GM21529 (cell line): Measurements from ENCODE around the gene ELL2.

Experiments used
- ATAC-seq: cut with Tn5 transposase; IDR thresholded peaks from one replicate; pipeline ENCODE4 v1.9.1; 2021; ENCODE audit not compliant: unreplicated experiment

Gene ELL2

DNA sequence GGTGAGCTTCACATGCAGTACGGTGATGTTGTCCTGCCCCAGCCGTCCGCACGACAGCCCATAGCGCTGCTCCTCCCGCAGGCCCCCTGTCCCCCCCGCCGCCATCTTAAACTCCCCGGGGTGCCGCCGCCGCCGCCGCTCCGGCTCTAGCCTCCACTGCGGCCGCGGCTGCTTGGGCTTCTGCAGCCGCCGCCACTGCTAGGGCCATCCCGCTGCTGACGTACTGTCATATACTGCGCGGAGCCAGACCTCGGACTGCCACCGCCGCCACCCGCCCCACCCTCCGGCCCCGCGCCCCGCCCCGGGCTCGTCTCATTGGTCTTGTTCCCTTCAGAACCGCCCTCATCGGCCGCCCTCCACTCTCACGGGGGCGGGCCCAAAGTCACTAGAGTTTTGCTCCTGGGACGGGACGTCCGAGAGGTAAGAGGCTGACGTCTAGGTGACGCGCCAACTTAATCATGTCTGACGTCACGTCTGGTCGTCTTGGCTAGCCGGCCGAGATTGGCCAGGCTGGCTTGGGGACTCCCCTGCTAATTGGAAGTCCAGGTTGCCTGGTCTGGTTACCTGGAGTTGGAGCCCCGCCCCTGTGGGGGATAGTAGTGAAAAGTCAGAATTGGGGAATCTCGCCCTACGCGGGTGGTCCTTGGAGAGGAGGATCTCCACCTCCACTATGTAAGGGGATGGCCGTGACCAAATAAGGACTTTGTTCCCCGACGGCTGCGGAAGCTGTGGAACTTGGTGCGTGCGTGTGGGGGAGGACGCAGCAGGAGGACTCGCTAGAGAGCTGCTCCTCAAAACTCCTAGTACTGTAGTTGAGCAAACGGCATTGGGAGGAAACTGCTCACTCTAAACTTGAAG lies at the start of gene ELL2:
ELL2 (minus strand) TSS at position 235 of the 858 bp plus-strand sequence; CDS start at position 105, 130 bp downstream.
- peak; percentile 85 for ATAC-seq

DNA sequence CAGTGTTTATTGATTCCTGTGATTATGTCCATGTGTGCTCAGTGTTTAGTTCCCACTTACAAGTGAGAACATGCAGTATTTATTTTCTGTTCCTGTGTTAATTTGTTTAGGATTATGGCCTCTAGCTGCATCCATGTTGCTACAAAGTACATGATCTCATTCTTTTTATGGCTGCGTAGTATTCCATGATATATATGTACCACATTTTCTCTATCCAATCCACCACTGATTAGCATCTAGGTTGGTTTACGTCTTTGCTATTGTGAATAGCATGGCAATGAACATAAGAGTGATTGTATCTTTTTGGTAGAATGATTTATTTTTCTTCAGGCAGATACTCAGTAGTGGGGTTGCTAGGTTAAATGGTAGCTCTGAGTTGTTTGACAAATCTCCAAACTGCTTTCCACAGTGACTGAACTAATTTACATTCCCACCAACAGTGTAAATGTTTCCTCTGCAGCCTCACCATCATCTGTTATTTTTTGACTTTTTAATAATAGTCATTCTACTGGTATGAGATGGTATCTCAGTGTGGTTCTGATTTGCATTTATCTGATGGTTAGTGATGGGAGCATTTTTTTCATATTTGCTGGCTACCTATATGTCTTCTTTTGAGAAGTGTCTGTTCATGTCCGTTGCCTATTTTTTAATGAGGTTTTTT lies 47.5 kb upstream of the ELL2 start:
- no peak for ATAC-seq

DNA sequence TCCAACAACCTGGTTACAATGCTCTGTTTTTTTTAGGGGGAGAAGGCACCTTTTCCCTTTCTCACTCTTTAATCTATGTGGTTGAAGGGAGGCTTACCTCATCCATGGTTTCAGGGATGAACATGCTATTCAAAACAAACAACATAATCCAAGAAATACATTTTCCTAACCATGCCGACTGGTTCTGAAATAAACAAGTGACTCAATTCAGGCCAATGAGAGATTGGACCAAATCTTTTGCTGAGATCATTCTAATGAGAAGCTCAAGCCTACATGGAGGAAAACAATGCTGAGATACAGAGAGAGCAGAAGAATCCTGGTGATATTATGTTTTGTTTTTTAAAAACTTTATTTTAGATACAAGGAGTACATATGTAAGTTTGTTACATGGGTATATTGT lies 46.8 kb upstream of the ELL2 start:
- ATAC-seq, result no peak

DNA sequence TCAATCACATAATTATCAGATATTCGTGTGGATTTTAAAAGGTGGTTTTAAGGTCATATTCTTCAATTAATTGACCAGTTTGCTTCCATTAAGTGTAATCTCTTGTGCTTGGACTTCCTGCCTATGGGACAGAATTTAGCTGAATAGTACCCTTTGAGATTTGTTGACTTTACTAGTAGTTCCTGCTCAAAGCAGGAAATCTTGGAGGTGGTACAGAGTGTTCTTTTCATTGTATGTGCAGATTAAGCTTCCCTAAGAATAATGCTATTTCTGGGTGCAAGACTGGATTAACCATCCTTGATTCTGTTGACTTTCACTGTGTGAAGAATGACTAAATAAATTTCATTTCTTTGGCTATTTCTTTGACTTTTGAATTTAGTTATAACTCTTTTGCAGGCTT lies 45.4 kb upstream of the ELL2 start:
- ATAC-seq, result no peak

DNA sequence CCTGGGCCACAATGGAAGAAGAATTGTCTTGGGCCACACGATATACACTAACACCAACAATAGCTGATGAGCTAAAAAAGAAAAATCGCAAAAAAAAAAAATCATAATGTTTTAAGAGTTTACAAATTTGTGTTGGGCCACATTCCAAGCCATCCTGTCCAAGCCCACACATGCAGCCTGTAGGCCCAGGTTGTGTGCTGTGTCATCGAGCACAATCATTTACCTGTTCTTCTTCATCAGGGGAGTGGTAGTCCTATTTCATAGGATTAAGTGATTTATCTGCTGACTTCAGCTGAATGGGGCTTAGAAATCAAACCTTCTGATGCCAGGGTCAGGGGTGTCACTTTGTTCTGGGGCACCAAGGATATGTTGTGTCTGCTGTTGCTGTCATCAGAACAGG lies 44.6 kb upstream of the ELL2 start:
- ATAC-seq, result no peak

DNA sequence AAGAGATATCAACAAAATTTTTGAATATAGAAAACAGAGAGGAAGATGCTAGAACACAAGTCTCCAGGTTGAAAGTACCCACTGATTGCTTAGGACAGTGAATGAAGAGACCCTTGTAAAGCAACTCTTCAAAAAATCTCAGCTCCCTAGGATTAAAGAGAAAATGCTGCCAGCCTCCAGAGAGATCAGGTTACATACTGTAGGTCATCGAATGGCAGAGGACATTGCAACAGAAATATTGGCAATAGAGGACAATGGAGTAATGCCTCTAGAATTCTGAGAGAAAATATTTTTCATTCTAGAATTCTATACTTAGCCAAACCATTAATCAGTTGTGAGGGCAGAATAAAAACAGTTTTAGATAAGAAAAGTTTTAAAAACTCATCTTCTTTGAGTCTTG lies 43.1 kb upstream of the ELL2 start:
- ATAC-seq, result no peak

DNA sequence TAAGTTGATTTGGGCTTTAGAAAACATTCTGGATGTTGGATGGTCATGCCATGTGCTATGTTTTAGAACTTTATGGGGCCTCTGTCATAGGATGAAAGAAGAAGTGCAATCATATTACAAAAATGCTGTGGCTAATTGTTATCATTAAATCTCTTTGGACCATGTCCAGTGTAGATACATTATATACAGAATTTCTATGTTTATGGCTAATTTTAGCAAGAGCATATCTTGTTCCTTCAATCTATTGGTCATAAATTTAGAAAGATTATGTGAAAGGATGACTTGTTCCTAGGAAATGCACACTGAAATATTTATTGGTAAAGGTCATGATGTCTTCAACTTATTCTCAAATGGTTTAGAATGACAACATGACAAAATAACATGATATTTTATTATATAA lies 42.4 kb upstream of the ELL2 start:
- ATAC-seq, result no peak

DNA sequence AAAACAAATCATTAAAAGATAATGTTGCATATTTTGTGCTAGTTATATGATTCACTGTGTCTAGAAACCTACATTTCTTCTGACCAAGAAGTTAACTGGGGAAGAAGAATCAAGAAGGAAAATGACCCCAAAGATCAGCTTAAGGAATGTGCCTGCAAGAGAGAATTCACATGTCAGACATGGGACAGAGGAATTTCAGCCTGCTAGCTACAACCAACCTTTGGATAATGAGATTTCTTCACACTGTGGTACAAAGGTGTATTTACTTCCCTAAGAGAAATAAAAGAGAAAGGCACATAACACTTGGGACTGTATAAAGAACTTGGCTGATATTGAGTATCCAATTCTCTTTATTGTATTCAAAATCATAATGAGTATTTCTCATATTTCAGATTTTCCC lies 39.6 kb upstream of the ELL2 start:
- ATAC-seq, result no peak

DNA sequence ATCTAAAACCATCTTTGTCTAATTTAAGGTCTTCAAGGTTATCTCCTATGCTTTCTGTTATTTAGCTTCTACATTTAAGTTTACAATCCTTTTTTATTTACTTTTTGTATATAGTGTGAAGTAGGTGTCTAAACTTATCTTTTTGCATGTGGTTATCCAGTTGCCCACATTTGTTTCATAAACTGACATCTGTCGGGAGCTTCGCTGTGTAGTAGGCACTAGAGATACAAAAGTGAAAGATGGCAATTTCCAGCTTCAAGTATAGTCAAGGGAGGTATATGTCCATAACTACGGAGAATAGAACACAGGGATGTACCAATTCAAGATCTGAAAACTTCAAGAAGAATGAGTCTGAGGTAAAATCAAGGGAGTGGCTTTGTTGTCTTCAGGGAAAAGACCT lies 38.7 kb upstream of the ELL2 start:
- ATAC-seq, result no peak

DNA sequence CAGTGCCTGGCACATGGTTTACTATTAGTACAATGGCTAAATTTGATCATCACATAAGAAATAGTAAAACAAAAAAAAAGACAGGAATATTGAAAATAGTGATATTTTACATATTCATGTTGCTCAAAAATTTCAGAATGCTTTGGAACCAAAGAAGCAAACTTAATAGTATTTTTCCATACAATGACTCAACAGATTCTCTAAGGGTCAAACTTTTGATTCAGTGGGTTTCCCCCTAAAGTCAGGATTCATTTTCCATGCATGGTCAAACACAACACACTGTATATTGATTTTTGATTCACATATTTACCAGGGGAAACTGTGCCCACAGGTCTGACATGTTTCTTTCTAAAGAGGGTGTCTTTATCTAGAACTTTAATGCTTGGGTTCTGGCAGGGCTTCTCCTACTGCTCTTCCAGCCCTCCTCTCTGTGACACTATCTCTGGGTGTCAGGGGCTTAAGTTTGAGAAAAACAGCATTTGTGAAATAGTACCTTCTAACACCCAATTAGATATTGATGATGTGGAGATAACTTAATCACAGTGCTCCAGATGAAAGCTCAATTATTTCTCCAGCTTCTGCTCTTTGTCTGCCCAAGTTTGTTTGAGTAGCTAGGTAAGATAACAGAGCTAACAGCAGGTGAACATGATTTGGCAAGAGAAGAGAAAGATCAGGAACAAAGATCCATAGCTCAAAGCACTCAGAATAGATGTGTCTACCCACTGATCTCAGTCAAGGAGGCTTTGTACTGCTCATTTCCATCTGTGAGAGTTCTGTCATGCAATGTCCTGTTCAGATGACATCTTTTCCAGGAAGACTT lies 35.5 kb upstream of the ELL2 start:
- no peak for ATAC-seq

DNA sequence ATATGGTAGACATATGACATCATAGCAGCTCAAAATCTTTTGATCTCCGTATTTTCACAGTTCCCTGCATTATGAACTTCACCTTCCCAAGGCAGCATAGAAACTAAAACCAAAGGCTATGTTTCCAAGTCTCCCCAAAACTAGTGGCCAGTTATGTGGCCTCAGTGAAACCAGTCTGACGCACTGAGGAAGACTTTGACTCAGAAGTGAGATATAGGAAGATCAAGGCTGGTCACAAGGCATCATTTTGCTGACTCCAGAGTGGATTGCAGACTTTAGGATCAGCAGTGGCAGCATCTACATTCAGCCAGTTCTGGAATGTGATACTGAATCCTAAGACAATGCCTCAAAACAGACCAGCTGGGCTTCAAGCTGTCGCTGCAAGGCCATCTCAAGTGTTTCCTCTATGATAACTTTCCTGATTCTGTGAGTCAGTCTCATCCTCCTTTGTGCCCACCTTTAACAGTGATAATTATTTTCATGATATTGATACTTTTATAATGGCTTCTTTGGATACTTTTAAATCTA lies 34.4 kb upstream of the ELL2 start:
- no peak for ATAC-seq

DNA sequence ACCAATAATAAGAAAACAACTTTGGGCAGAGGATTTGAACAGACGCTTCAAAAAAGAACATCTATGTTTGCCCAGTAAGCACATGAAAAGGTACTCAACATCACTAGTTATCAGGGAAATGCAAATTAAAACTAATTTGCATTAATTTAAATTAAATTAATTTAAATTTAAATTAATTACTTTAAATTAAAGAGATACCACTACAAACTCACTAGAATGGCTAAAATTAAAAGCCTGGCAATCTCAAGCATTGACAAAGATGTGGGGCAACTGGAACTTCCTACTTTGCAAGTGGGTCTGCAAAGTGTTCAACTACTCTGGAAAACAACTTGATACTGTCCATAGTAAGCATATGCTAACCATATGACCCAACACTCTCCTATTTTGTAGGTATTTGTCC lies 32.1 kb upstream of the ELL2 start:
- ATAC-seq, result no peak

DNA sequence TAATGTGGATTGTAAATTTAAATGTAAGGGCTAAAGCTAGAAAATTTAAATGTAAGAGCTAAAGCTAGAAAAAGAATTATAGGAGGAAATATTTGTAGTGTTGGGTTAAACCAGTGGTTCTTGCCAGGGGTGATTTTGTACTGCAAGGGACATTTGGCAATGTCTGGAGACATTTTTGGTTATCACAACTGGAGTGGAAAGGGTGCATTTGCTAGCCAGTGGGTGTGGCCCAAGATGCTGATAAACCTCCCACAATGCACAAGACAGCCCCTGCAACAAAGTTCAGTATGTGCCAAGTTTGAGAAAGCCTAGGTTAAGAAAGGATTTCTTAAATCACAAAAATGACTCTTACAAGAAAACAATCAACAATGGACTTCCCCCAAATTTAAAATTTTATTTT lies 31.6 kb upstream of the ELL2 start:
- ATAC-seq, result no peak

DNA sequence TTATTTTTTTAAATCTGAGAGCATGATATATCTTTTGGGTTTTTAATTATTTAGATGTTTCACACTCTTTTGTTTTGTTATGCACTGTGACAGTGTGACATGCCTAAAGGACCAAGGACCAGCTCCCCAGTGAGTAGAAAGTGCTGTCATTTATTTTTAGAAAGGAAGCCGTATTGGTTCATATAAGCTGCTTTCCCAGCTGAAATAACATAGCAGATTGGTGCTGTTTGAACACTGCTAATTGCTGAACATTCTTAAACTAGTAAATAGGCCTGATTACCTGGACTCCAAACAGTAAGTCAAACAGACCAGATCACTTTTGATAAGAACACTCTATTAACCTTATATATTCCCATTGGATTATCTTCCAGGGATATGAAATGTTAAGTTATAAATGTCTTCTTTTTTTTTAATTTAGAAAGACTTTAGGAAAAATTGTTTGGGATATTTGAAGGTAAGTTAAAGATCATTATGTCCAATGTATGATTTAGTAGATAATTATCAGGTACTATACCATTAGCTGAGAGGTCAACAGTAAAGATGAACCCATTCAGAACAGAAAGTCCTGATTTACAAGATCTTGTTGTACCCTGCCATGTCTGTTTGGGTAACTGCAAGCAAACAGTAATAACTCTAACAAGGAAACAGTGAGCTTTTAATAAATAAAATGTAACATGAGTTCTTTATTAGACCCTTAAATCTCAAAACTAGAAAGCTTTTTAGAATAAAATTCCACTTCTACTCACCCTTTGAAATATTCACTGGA lies 27.8 kb upstream of the ELL2 start:
- ATAC-seq, result no peak

DNA sequence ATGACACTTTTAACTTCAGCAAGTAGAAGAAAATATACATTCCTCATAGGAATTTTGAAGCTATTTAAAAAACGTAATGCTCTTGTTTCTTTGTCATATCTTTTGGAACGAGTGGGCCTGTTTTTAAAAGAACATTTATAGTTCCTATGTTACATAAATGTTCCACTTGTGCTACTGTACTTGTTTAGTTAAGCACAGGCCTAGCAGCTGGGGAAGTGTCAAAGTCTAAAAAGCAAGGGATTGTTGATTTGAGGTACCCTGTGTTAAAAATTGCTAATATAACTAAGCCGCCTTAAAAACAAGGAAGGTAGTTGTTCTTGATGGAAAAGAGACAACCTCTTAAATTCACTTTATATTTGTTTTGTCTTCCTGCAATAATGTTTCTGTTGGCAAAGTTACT lies 27.2 kb upstream of the ELL2 start:
- ATAC-seq, result no peak

DNA sequence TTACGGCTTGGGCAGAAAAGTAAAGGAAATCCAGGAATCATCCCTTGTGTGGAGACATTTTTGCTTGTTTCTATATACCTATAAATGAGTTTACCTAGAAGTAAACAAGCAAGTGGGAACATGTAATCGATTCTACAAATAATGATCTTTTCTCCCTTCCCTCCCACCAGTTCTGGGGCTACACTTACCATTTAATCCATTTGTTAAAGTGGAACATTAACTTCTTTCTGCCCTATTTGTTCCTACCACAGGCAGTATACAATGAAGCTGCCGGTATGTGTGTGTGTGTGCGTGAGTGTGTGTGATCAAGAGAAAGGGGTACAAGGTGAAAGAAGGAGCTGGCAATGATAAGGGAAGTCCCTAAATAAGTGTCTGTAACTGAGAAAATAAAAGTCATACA lies 26.4 kb upstream of the ELL2 start:
- ATAC-seq, result no peak

DNA sequence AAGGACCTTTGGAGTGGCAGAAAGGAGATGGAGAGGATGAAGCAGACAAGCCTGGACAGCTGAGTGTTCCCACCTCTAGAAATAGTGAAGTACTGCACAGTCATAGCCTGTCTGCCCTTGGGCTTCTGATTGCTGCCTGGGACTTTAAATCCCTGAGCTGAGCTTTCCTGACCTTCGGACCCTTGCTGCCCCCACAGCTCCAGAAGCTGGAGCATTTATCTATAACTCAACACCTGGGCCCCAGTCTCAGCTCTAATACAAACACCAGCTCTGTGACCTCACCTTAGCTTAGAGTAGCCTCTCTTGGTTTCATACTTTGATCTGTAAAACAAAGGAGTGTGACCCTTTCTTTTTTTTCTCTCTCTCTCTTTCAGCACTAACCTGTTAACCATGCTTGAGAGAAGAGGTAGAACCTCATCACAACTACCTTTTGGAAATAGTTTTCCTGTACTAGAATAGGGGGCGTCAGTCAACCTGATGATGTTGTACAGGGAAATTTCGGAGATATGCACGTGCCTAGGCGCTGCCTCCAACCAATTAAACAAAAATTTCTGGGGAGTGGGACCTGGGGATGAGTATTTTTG lies 25.4 kb upstream of the ELL2 start:
- no peak for ATAC-seq

DNA sequence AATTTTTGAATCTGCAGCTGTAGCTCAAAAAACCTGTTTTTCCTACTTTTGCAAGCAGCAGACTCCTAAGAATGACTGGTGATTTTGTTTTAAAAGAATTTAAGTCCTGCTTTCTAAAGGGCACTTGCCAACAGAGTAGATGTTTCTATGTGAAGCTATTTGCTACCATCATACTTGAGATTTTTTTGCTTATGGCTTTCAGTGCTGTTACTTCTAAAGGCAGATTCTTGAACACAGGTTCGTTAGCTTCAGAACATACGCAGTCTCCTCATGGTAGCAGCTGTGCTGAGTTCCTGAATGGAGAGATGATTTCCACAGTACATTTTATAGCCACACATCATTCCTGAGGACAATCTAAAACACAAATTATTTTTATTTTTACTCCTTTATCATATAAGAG lies 24.4 kb upstream of the ELL2 start:
- ATAC-seq, result no peak

DNA sequence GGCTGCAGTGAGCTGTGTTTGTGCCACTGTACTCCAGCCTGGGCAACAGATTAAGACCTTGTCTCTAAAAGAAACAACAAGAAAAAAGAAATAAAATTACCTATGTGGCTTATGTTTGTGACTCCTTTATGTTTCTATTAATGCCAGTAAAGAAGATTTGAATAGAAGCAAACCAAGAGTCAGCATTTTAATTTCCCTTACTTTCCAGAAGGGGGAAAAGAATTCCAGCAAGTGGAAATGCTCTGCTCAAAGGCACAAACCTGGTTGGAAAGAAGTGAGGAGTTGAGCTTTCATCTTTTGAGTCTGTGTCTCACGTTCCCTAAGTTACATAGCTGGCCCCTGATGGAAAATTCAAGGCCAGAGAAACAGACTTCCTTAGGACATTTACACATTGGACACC lies 23.6 kb upstream of the ELL2 start:
- no peak for ATAC-seq

DNA sequence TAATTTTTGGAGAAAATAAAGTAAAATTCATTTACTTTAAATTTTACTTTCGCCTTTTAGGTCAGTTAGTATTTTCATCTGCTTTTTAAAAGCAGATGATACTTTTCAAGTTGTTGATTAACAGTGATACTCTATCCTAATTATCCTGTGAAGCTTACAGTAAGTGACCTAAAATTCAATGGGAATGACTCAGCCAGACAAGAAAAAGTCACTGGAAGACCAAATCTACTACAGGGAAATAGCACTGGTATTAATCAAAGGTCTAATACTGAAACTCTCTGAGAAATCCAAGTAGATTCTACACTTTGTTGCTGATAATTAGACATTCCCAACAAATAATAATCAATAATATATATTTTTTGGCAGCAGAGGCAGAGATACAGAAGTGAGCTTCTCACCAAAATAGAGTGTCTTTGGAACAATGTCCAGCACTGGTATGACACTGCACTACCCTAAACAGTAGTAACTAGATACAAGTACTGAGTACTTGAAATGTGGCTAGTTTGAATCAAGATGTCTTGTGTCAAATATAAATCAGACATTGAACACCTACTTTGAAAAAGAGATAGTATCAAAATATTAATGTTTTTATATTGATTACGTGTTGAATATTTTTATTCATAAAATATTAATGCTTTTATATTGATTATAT lies 22.8 kb upstream of the ELL2 start:
- ATAC-seq, result no peak
